ENCODE results near the gene NELL1.

DNA sequence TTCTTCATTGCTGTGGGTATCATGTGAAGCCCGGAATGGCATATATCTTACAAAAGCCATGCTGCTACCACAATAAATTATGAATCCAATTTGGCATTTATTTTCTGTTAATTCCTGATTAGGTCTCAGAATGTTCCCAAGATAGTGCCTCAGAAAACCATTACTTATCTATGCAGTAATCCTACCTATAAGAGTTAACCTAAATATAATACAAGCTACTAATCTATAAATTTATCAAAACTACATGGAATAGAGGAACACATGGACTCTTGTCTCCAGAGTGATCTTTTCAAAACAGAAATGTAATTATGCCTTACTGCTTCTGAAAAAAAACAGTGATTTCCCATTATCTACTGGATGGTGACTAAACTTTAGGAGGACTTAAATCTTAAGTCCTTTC, 835.7 kb downstream of the NELL1 start:
- TF ChIP-seq POLR2AphosphoS5 (IDR thresholded peaks at IDR 0.05; ENCODE audit: borderline replicate concordance, low read depth, low read length) (no peak), EZH2 (IDR thresholded peaks at IDR 0.05) (no peak)

Measured in SK-N-MC (cell line).